ENCODE results near the gene SLC13A4.

The SLC13A4 gene

DNA sequence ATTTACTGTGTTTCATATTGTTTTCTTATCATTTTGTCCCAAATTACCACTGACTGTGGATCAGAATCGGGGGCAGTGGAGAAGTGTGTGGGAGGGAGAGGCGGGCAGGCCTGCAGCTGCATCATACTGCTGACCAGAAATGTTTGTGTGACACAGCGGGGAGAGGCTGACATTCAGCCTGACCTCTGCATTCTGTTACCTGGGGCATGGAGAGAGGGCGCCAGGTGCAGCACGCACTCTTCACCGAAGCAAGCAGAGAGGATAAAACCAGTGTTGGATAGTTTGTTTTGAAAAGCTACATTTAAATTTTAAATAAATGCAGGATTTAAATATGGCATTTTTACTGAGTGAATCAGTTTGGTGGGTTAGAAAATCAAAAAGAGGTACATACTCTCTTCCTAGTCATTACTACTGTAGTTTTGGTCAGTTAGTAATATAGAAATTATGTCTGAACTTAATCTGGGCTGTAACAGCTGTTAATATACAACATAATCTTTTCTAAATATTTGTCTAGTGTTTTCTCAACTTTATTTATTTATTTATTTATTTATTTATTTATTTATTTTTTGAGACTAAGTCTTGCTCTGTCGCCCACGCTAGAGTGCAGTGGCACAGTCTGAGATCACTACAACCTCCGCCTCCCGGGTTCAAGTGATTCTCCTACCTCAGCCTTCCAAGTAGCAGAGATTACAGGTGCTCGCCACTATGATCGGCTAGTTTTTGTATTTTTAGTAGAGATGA is 74.5 kb downstream of the SLC13A4 start:
- TF ChIP-seq CTCF (IDR thresholded peaks at IDR 0.05; ENCODE audit: low read depth, low read length), result no peak
- DNase-seq, result no peak
- no peaks in the 10 kb centered on the region for H3K9me3 ChIP-seq (ENCODE audit: severe bottlenecking)
- no peak overlapping the region for H3K27ac ChIP-seq
- no peaks in the 10 kb centered on the region for H3K27me3 ChIP-seq (ENCODE audit: insufficient read depth, low read depth, severe bottlenecking)
- peaks cover 9% of the 10 kb centered on the region; the same call in 1 of the 2 replicates for H3K36me3 ChIP-seq
- H3K4me3 ChIP-seq (ENCODE audit: low read depth, low read length), result no peak overlapping the region

- TF ChIP-seq CTCF (IDR thresholded peaks at IDR 0.05; ENCODE audit: low read depth, low read length), result no peak
- Histone ChIP-seq H3K9me3 (ENCODE audit: severe bottlenecking) (no peaks in the 10 kb centered on the region), H3K36me3 (peaks cover 30% of the 10 kb centered on the region), H3K4me3 (ENCODE audit: low read depth, low read length) (no peak overlapping the region), H3K27ac (no peak overlapping the region), H3K27me3 (ENCODE audit: insufficient read depth, low read depth, severe bottlenecking) (no peaks in the 10 kb centered on the region)
- DNase-seq, result no peak
These were observed 77.0 kb downstream of the SLC13A4 start for GRCh38 chr7:135650831-135651573.

DNA sequence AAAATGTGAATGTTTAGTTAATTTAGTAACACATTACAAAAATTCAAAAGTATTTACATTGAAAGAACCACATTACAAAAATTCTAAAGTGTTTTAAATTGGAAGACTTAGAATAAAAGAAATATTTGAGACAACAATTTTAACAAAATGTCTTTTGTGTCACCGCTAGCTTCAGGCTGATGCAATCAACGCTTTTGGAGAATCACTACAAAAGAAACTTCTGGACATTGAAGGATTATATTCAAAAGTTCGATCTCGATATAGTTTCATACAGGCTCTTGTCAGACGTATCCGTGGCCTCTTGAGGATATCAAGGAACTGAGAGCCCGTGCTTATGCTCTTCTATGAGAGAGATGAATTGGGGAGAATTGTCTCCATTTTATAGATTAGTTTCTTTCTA is 79.8 kb downstream of the SLC13A4 start:
- no peaks in the 10 kb centered on the region for H3K27me3 ChIP-seq (ENCODE audit: insufficient read depth, low read depth, severe bottlenecking)
- H3K27ac ChIP-seq, result no peak overlapping the region
- no peaks in the 10 kb centered on the region for H3K9me3 ChIP-seq (ENCODE audit: severe bottlenecking)
- no peak for DNase-seq
- H3K36me3 ChIP-seq, result peaks cover 57% of the 10 kb centered on the region
- no peak for TF ChIP-seq CTCF (IDR thresholded peaks at IDR 0.05; ENCODE audit: low read depth, low read length)
- H3K4me3 ChIP-seq (ENCODE audit: low read depth, low read length), result no peak overlapping the region

DNA sequence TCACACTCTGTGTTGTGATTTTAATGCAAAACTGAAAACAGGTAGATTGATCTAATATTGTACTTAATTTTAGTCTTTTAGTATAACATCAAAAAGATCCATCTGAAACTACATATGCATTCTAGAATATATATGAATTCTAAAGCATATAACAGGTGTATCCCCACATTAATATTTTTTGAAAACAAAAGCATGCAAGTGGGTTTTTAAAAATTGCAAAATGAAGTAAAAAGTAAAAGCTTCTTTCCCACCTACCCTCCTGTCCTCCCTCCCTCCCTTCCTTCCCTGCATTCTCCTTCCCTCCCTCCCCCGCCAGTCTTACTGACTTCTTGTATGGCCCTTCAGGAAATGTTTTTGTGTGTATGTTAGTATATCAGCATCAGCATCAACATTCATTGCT is 80.2 kb downstream of the SLC13A4 start:
- no peak for TF ChIP-seq CTCF (IDR thresholded peaks at IDR 0.05; ENCODE audit: low read depth, low read length)
- no peaks in the 10 kb centered on the region for H3K9me3 ChIP-seq (ENCODE audit: severe bottlenecking)
- H3K27ac ChIP-seq, result no peak overlapping the region
- H3K4me3 ChIP-seq (ENCODE audit: low read depth, low read length), result no peak overlapping the region
- H3K36me3 ChIP-seq, result peaks cover 57% of the 10 kb centered on the region
- no peaks in the 10 kb centered on the region for H3K27me3 ChIP-seq (ENCODE audit: insufficient read depth, low read depth, severe bottlenecking)
- no peak for DNase-seq

GRCh38 chr7:135645296-135645904 is 82.6 kb downstream of the SLC13A4 start:
- no peak for DNase-seq
- Histone ChIP-seq H3K9me3 (ENCODE audit: severe bottlenecking) (no peaks in the 10 kb centered on the region), H3K27ac (peak overlapping the region; percentile 18; the same call in 1 of the 2 replicates), H3K4me3 (ENCODE audit: low read depth, low read length) (no peak overlapping the region), H3K36me3 (peaks cover 73% of the 10 kb centered on the region), H3K27me3 (ENCODE audit: insufficient read depth, low read depth, severe bottlenecking) (no peaks in the 10 kb centered on the region)
- TF ChIP-seq CTCF (IDR thresholded peaks at IDR 0.05; ENCODE audit: low read depth, low read length), result peak; percentile 37; the same call in 1 of the 2 replicates
